GM19240 (cell line): ENCODE data around the gene MUC12.
"Not testable (repeated sequence)": the region's sequence is repeated elsewhere in the genome, so short reads cannot be mapped to it uniquely, and the experiment has no call there.

ENCODE experiments used
- DNase-seq: peaks from one replicate; pipeline ENCODE4 v3.0.0; 2011; ENCODE audit warnings: low spot score; ENCODE audit not compliant: insufficient read length

Gene MUC12

GRCh38 chr7:100991631-100992030 lies 22.3 kb downstream of the MUC12 start:
- DNase-seq: no peak

GRCh38 chr7:100992280-100992679 lies 22.9 kb downstream of the MUC12 start:
- DNase-seq: not testable (repeated sequence)

DNA sequence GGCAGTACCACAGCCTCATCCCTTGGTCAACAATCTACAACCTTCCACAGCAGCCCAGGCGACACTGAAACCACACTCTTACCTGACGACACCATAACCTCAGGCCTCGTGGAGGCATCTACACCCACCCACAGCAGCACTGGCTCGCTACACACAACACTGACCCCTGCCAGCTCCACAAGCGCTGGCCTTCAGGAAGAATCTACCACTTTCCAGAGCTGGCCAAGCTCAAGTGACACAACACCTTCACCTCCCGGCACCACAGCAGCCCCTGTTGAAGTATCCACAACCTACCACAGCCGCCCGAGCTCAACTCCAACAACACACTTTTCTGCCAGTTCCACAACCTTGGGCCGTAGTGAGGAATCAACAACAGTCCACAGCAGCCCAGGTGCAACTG lies 25.3 kb downstream of the MUC12 start:
- not testable (repeated sequence) for DNase-seq

DNA sequence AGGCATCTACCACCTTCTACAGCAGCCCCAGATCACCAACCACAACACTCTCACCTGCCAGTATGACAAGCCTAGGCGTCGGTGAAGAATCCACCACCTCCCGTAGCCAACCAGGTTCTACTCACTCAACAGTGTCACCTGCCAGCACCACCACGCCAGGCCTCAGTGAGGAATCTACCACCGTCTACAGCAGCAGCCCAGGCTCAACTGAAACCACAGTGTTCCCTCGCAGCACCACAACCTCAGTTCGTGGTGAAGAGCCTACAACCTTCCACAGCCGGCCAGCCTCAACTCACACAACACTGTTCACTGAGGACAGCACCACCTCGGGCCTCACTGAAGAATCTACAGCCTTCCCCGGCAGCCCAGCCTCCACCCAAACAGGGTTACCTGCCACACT lies 29.2 kb downstream of the MUC12 start:
- not testable (repeated sequence) for DNase-seq

DNA sequence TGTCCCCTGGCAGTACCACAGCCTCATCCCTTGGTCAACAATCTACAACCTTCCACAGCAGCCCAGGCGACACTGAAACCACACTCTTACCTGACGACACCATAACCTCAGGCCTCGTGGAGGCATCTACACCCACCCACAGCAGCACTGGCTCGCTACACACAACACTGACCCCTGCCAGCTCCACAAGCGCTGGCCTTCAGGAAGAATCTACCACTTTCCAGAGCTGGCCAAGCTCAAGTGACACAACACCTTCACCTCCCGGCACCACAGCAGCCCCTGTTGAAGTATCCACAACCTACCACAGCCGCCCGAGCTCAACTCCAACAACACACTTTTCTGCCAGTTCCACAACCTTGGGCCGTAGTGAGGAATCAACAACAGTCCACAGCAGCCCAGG lies 30.0 kb downstream of the MUC12 start:
- not testable (repeated sequence) for DNase-seq

GRCh38 chr7:101000025-101000424 lies 30.7 kb downstream of the MUC12 start:
- not testable (repeated sequence) for DNase-seq

GRCh38 chr7:101002333-101002732 lies 33.0 kb downstream of the MUC12 start:
- not testable (repeated sequence) for DNase-seq

- not testable (repeated sequence) for DNase-seq
These were observed 38.0 kb downstream of the MUC12 start for GRCh38 chr7:101007361-101007760.

GRCh38 chr7:101009629-101010028 lies 40.3 kb downstream of the MUC12 start:
- DNase-seq: no peak

DNA sequence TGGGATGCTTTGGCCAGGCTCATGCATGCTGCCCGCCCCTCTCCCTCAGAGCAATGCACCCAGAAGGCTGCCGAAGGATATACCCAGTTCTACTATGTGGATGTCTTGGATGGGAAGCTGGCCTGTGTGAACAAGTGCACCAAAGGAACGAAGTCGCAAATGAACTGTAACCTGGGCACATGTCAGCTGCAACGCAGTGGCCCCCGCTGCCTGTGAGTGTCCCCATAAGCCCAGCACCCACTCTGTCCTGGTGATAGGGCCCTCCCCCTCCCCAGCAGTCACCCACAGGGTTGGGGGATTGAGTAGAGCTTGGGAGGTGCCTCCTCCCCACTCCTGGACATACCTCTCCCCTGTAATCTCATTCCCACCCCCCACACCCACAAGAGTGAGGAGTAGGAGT lies 43.6 kb downstream of the MUC12 start:
- DNase-seq: no peak

DNA sequence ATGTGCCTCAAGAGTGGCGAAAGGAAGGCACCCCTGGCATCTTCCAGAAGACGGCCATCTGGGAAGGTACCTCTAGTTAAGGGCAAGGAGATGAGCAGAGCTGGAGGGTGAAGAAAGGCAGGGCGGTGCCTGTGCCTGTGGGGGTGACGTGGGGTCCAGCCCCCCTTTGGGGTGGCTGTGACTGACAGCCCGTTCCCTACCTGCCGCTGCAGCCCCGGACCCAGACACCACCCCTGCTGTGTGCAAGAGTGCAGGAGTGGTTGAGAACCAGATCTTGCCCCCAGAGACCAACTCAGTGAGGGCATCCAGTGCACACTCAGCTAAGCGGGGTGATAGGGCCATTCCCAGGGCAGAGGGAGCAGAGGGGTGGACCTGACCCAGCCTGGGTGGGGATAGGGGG lies 46.3 kb downstream of the MUC12 start:
- DNase-seq: no peak

DNA sequence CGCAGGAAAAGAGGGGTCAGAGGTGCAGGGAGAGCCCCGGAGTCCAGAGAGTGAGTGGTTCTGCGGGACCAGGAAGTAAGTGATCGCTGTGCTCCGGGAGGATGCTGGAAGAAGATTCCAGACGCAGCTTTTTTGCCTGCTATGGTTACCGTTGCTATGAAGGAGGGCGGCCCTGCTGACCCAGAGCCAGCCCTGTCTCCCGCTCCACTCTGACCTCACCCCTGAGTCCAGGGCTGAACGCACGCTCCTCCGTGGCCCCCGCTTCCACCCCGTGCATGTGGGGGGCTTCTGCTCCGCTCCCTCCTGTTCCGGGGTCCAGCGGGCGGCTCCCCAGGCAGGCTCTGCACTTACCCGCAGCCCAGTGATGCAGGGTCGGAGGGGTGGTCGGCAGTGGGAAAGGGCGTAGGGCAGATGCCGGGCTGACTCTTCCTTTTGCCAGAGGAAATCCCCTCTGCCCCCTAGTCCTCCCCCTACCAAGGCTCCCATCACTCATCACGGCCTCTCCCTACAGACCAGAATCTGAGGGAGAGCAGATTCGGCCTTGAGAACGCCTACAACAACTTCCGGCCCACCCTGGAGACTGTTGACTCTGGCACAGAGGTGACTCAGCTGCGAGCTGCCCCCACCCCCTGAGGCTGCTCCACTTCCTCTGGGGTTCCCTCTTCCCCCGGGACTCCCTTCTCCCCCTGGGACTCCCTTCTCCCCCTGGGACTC lies 47.9 kb downstream of the MUC12 start:
- peak; percentile 86 for DNase-seq

DNA sequence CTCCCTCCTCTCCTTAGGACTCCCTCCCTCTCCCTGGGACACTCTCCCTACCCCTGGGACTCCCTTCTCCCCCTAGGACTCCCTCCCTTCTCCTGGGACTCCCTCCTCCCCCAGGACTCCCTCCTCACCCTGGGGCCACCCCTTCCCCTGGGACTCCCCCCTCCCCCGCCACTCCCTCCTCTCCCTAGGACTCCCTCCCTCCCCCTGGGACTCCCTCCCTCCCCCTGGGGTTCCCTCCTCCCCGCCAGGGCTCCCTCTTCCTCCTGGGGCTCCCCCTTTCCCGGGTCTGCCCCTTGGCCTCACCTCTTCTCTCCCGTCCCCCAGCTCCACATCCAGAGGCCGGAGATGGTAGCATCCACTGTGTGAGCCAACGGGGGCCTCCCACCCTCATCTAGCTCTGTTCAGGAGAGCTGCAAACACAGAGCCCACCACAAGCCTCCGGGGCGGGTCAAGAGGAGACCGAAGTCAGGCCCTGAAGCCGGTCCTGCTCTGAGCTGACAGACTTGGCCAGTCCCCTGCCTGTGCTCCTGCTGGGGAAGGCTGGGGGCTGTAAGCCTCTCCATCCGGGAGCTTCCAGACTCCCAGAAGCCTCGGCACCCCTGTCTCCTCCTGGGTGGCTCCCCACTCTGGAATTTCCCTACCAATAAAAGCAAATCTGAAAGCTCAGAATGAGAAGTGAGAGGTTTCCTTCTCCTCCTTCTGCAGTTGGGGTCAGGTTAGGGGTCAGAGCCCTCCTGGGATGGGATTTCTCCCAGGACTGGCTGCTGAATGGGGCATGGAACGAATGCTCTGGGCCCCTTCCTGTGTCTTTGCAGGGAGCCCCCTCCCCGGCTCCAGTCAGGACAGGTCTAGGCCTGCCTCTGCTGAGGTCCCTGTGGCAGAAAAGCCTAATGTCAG lies 49.2 kb downstream of the MUC12 start:
- no peak for DNase-seq

GRCh38 chr7:101020444-101020843 lies 51.1 kb downstream of the MUC12 start:
- no peak for DNase-seq

GRCh38 chr7:101021703-101022102 lies 52.3 kb downstream of the MUC12 start:
- no peak for DNase-seq

DNA sequence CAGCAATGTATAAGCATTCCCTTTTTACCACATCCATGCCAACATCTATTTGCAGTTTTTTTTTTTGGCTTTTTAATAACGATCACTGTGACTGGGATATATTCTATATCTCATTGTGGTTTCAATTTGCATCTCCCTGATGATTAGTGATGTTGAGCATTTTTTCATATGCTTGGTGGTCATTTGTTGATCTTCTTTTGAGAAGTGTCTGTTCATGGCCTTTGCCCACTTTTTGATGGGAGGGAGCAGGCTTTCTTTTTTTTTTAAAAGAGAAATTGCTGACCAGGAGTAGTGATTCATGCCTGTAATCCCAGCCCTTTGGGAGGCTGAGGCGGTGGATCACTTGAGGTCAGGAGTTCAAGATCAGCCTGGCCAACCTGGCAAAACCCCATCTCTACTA lies 54.5 kb downstream of the MUC12 start:
- DNase-seq: no peak

DNA sequence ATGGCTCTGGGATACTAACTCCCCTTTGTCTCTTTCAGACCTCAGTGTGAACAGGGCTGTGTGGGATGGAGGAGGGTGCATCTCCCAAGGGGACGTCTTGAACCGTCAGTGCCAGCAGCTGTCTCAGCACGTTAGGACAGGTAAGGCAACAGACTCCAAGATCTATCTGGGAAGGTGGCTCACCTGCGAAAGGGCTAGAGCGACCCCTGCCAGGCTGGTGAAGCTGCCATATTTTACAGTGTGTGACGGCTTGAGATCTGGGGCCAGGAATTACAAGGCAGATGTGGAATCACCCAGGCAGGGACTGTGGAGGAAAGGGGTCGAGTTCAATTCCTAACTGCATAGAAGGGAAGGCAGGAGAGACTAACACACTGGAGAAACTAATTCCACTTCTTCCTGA lies 61.7 kb downstream of the MUC12 start:
- DNase-seq: no peak

GRCh38 chr7:101035941-101036340 lies 66.6 kb downstream of the MUC12 start:
- DNase-seq: no peak

- DNase-seq: not testable (repeated sequence)
These were observed 71.9 kb downstream of the MUC12 start for GRCh38 chr7:101041283-101041682.

- peak; percentile 35 for DNase-seq
These were observed 89.0 kb downstream of the MUC12 start for GRCh38 chr7:101058355-101058754.

GRCh38 chr7:101059620-101059942 lies 90.2 kb downstream of the MUC12 start:
- DNase-seq: no peak

- DNase-seq: no peak
These were observed 91.6 kb downstream of the MUC12 start for GRCh38 chr7:101060992-101061391.

- DNase-seq: not testable (repeated sequence)
These were observed 94.8 kb downstream of the MUC12 start for GRCh38 chr7:101064176-101064550.
